NCI-H1092 (cell line): Measurements from ENCODE around the gene C2orf69.

Experiments
- DNase-seq: peaks from one replicate; lab custom pipeline; 2025; lab: John Stamatoyannopoulos, UW

C2orf69 gene

GRCh38 chr2:199968126-199968525 lies 57.0 kb downstream of the C2orf69 start:
- DNase-seq: no peak

GRCh38 chr2:199972088-199972626 lies 61.1 kb downstream of the C2orf69 start:
- no peak for DNase-seq

- DNase-seq: no peak
Observed at GRCh38 chr2:199973703-199974102, 62.6 kb downstream of the C2orf69 start.

- DNase-seq: no peak
Observed at GRCh38 chr2:199975273-199975895, 64.3 kb downstream of the C2orf69 start.
